ENCODE results near the gene CREBL2. TPM values are rescaled to one million over a fixed set of nuclear protein-coding genes. Genes with fewer than 3 reads are reported as not detected.

CREBL2 gene
- total RNA-seq, 2 donors from 2014 or later = 41.7 to 44.6 TPM

- ATAC-seq (ENCODE audit: insufficient number of reproducible peaks, low FRiP score, low read depth) (no peak), DNase-seq (ENCODE audit: low spot score) (no peak)
- TF ChIP-seq, protein P1, sequence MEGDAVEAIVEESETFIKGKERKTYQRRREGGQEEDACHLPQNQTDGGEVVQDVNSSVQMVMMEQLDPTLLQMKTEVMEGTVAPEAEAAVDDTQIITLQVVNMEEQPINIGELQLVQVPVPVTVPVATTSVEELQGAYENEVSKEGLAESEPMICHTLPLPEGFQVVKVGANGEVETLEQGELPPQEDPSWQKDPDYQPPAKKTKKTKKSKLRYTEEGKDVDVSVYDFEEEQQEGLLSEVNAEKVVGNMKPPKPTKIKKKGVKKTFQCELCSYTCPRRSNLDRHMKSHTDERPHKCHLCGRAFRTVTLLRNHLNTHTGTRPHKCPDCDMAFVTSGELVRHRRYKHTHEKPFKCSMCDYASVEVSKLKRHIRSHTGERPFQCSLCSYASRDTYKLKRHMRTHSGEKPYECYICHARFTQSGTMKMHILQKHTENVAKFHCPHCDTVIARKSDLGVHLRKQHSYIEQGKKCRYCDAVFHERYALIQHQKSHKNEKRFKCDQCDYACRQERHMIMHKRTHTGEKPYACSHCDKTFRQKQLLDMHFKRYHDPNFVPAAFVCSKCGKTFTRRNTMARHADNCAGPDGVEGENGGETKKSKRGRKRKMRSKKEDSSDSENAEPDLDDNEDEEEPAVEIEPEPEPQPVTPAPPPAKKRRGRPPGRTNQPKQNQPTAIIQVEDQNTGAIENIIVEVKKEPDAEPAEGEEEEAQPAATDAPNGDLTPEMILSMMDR (IDR thresholded peaks at IDR 0.05) = no peak
- H3K27ac ChIP-seq = no peak overlapping the region
- H3K4me1 ChIP-seq (ENCODE audit: control insufficient read depth in 1 of 2, low read depth in 2 of 2) = peaks cover 3 to 12% of the 10 kb centered on the region in 2 donors
- H3K9me3 ChIP-seq = peaks cover 4% of the 10 kb centered on the region
- no peak overlapping the region for H3K4me3 ChIP-seq
- H3K36me3 ChIP-seq = peaks cover 4% of the 10 kb centered on the region
- no peaks in the 10 kb centered on the region for H3K27me3 ChIP-seq (replicated peaks; ENCODE audit: insufficient read depth)
Observed at GRCh38 chr12:12620730-12621315, 9.1 kb downstream of the CREBL2 start.

DNA sequence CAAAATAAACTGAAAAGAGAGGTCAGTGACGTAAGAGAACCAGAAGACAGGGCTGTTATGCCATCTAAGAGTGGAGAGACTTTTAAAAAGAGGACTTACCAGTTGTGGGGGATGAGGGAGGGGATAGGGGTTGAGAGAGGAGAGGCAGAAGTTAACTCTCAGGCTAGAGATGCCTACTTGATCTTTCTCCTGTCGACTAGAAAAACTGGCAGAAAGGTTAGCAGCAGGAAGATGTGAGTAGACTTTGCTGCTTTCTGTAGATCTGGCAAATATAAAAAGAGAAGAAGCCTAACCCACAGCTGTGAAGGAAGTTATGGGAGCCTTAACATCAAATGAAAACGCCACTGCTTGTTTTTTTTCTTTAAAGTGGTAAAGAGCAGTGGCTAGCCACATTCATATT lies 10.7 kb downstream of the CREBL2 start:
- Histone ChIP-seq H3K27ac (no peak overlapping the region), H3K9me3 (peaks cover 4% of the 10 kb centered on the region), H3K36me3 (peaks cover 4% of the 10 kb centered on the region), H3K4me3 (no peak overlapping the region), H3K27me3 (replicated peaks; ENCODE audit: insufficient read depth) (no peaks in the 10 kb centered on the region), H3K4me1 (ENCODE audit: control insufficient read depth in 1 of 2, low read depth in 2 of 2) (no peaks in the 10 kb centered on the region)
- TF ChIP-seq, protein P1 (IDR thresholded peaks at IDR 0.05) = no peak
- DNase-seq (ENCODE audit: low spot score) (no peak), ATAC-seq (ENCODE audit: insufficient number of reproducible peaks, low FRiP score, low read depth) (no peak)

- no peak for ATAC-seq (ENCODE audit: insufficient number of reproducible peaks, low FRiP score, low read depth)
- Histone ChIP-seq H3K36me3 (peaks cover 4% of the 10 kb centered on the region), H3K4me1 (ENCODE audit: control insufficient read depth in 1 of 2, low read depth in 2 of 2) (no peaks in the 10 kb centered on the region), H3K4me3 (no peak overlapping the region), H3K27ac (no peak overlapping the region), H3K27me3 (replicated peaks; ENCODE audit: insufficient read depth) (no peaks in the 10 kb centered on the region), H3K9me3 (peaks cover 4% of the 10 kb centered on the region)
- no peak for DNase-seq (ENCODE audit: low spot score)
- TF ChIP-seq, protein P1 (IDR thresholded peaks at IDR 0.05) = no peak
Observed at GRCh38 chr12:12624498-12624992, 12.9 kb downstream of the CREBL2 start.

DNA sequence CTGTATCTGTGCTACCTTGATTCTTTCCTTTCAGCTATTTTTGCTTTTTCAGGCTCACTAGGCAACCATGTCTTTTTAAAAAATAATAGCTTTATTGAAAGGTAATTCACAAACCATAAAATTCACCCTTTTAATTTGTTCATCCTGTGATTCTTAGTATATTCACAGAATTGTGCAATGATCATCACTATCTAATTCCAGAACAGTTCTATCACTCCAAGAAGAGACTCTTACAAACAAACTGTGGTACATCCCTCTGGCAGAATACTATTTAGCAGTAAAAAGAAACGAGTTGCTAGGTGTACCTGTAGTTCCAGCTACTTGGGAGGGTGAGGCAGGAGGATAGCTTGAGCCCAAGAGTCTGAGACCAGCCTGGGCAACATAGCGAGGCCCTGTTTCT lies 14.8 kb downstream of the CREBL2 start:
- Histone ChIP-seq H3K36me3 (no peaks in the 10 kb centered on the region), H3K4me1 (ENCODE audit: control insufficient read depth in 1 of 2, low read depth in 2 of 2) (peaks cover 0 to 11% of the 10 kb centered on the region in 2 donors), H3K9me3 (peaks cover 4% of the 10 kb centered on the region), H3K27me3 (replicated peaks; ENCODE audit: insufficient read depth) (no peaks in the 10 kb centered on the region), H3K27ac (no peak overlapping the region), H3K4me3 (no peak overlapping the region)
- no peak for DNase-seq (ENCODE audit: low spot score)
- ATAC-seq (ENCODE audit: insufficient number of reproducible peaks, low FRiP score, low read depth) = no peak
- TF ChIP-seq, protein P1 (IDR thresholded peaks at IDR 0.05) = no peak

DNA sequence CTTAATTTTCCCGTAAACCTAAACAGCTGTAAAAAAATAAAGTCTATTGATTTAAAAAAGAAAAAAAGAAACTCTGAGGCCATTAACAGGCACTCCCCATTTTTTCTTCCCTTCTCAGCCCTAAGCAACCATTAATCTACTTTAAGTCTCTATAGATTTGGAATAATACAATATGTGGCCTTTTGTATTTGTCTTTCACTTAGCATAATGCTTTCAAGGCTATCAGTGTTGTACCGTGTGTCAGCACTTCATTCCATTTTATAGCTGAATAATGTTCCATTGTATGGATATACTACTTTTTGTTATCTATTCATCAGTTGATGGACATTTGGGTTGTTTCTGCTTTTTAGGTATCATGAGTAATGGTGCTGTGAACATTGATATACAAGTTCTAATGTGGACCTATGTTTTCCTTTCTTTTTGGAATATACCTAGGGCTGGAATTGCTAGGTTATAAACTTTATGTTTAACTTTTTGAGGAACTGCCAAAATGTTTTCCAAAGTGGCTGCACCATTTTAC lies 15.7 kb downstream of the CREBL2 start:
- peaks cover 4% of the 10 kb centered on the region for H3K9me3 ChIP-seq
- peaks cover 0 to 11% of the 10 kb centered on the region in 2 donors for H3K4me1 ChIP-seq (ENCODE audit: control insufficient read depth in 1 of 2, low read depth in 2 of 2)
- TF ChIP-seq, protein P1 (IDR thresholded peaks at IDR 0.05) = no peak
- no peaks in the 10 kb centered on the region for H3K36me3 ChIP-seq
- no peak overlapping the region for H3K4me3 ChIP-seq
- ATAC-seq (ENCODE audit: insufficient number of reproducible peaks, low FRiP score, low read depth) (no peak), DNase-seq (ENCODE audit: low spot score) (no peak)
- no peak overlapping the region for H3K27ac ChIP-seq
- H3K27me3 ChIP-seq (replicated peaks; ENCODE audit: insufficient read depth) = no peaks in the 10 kb centered on the region

Data from thoracic aorta (tissue), 2 donors.